OCI-LY1 (cell line): ENCODE results near the gene CSF1.

ENCODE experiments used
- EZH2 ChIP-seq: fragments of 200-600 bp; sonication (generic), shearing (Covaris generic); IDR thresholded peaks from 2 replicates; pipeline ENCODE4 v1.8.0; 2017; ENCODE audit warnings: borderline replicate concordance, mixed run types, mild to moderate bottlenecking, antibody characterized with exemption, low read length, moderate library complexity, mixed read lengths
- TF ChIP-seq, protein P1 (sequence below): fragments of 200-600 bp; sonication (generic), shearing (Covaris generic); IDR thresholded peaks from 2 replicates; pipeline ENCODE4 v1.5.1; 2017; ENCODE audit warnings: mild to moderate bottlenecking, antibody characterized with exemption, low read length, moderate library complexity, mixed read lengths

GRCh38 chr1:109927356-109927755 is 16.7 kb downstream of the CSF1 start:
- TF ChIP-seq, protein P1, sequence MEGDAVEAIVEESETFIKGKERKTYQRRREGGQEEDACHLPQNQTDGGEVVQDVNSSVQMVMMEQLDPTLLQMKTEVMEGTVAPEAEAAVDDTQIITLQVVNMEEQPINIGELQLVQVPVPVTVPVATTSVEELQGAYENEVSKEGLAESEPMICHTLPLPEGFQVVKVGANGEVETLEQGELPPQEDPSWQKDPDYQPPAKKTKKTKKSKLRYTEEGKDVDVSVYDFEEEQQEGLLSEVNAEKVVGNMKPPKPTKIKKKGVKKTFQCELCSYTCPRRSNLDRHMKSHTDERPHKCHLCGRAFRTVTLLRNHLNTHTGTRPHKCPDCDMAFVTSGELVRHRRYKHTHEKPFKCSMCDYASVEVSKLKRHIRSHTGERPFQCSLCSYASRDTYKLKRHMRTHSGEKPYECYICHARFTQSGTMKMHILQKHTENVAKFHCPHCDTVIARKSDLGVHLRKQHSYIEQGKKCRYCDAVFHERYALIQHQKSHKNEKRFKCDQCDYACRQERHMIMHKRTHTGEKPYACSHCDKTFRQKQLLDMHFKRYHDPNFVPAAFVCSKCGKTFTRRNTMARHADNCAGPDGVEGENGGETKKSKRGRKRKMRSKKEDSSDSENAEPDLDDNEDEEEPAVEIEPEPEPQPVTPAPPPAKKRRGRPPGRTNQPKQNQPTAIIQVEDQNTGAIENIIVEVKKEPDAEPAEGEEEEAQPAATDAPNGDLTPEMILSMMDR, result no peak
- TF ChIP-seq EZH2, result no peak
